ENCODE measurements around the gene OLFM1. TPM values are rescaled to one million over a fixed set of nuclear protein-coding genes. Genes with fewer than 3 reads are reported as not detected.

OLFM1 gene
- polyA plus RNA-seq, 4 donors = 1.4 to 36.5 (median 3.2) TPM; not detected in 1

DNA sequence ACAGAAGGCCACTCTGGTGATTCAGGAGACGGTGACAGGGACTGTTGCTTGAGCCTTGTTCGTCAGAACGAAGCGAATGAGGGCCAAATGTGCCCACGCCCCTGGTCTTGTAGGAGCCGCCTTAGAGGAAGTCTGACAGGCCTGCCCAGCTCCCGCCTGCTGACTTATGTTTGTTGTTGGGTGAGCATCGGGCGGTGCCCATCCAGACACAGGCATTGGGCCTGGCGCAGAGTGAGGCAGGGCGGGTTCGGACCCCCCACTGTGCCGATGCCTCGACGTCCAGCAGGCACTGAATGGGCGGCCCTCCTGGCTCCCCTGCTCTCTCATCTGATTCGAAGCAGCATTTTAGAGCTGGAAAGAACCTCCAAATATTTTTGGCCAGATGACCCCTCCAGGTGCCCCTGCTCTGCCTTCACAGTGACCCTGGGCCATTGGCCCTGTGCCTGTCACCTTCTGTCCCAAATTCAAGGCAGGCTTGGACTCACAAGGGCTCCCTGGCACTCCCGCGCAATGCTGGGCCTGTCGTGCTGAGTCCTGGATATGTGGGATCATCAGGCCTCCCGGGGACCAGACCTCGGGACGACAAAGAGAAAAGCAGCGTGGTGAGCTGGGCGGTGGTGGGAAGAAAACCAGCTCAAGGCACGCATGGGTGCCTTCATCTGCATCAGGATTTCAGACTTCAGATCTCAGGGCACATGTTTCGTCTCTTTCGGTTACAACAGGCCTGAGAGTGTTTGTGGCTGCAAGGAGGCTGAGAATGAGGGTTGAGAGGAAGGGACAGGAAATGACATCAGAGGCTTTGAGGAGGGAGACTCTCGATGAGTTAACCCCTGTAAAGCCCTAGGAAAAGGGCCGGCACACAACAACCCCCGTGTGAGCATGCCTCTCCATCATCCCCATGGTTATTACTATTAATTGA, 37.1 kb upstream of the OLFM1 start:
- DNase-seq = no peak
- peaks cover 0 to 3% (median 0%) of the 10 kb centered on the region in 3 donors for H3K27me3 ChIP-seq (ENCODE audit: control insufficient read depth in 3 of 3, insufficient read depth in 3 of 3, low read length in 3 of 3)
- no peaks in the 10 kb centered on the region for H3K9me3 ChIP-seq (ENCODE audit: control insufficient read depth in 2 of 2, insufficient read depth in 1 of 2, low read depth in 1 of 2, low read length in 1 of 2)
- no peak overlapping the region for H3K4me3 ChIP-seq (ENCODE audit: low read depth in 1 of 3, low read length in 3 of 3)
- no peak overlapping the region for H3K27ac ChIP-seq (ENCODE audit: low read depth in 1 of 3, low read length in 2 of 3)
- FAIRE-seq = no peak
- H3K4me1 ChIP-seq (ENCODE audit: control insufficient read depth in 3 of 3, insufficient read depth in 2 of 3, low read depth in 1 of 3, low read length in 2 of 3) = no peaks in the 10 kb centered on the region
- 81 to 85% (median 83%) methylated on average over 31 of the region's 31 CpGs for WGBS, 3 donors
- no peaks in the 10 kb centered on the region for H3K36me3 ChIP-seq (ENCODE audit: control insufficient read depth in 3 of 3, insufficient read depth in 2 of 3, low read depth in 1 of 3, low read length in 3 of 3)

DNA sequence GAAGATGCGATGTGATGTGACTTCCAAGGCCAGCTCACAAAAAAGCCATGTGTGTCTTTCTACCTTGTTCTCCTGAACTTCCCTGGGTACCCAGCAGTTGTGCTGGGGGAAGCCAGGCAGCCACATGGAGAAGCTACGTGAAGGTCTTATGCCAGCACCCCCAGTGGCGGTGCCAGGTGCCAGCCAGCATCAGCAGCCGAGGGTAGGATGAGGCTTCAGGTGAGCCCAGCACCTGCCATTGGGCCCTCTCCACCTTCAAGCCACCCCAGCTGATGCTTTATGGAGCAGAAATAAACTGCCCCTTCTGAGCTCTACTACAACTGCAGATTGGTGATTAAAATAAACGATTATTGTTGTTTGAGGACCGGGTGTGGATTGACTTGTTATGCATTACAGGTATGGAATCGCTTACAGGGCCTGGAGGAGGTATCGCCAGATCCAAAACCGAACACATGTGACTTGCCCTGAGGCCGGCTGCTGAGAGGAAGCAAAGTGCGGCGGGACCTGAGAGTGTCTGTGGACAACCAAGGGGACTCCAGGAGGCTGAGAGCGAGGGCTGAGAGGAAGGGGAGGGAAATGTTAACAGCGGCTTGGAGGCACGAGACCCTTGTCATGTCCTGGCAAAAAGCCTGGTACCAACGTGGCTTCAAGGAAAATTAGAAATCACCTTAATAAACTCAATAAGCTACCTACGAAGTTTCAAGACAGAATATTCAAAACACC, 36.0 kb upstream of the OLFM1 start:
- H3K4me3 ChIP-seq (ENCODE audit: low read depth in 1 of 3, low read length in 3 of 3) = no peak overlapping the region
- H3K9me3 ChIP-seq (ENCODE audit: control insufficient read depth in 2 of 2, insufficient read depth in 1 of 2, low read depth in 1 of 2, low read length in 1 of 2) = no peaks in the 10 kb centered on the region
- 80 to 89% (median 83%) methylated on average over 17 of the region's 17 CpGs for WGBS, 3 donors
- peaks cover 0 to 3% (median 0%) of the 10 kb centered on the region in 3 donors for H3K27me3 ChIP-seq (ENCODE audit: control insufficient read depth in 3 of 3, insufficient read depth in 3 of 3, low read length in 3 of 3)
- no peaks in the 10 kb centered on the region for H3K36me3 ChIP-seq (ENCODE audit: control insufficient read depth in 3 of 3, insufficient read depth in 2 of 3, low read depth in 1 of 3, low read length in 3 of 3)
- DNase-seq = no peak
- no peak overlapping the region for H3K27ac ChIP-seq (ENCODE audit: low read depth in 1 of 3, low read length in 2 of 3)
- no peaks in the 10 kb centered on the region for H3K4me1 ChIP-seq (ENCODE audit: control insufficient read depth in 3 of 3, insufficient read depth in 2 of 3, low read depth in 1 of 3, low read length in 2 of 3)
- no peak for FAIRE-seq

DNA sequence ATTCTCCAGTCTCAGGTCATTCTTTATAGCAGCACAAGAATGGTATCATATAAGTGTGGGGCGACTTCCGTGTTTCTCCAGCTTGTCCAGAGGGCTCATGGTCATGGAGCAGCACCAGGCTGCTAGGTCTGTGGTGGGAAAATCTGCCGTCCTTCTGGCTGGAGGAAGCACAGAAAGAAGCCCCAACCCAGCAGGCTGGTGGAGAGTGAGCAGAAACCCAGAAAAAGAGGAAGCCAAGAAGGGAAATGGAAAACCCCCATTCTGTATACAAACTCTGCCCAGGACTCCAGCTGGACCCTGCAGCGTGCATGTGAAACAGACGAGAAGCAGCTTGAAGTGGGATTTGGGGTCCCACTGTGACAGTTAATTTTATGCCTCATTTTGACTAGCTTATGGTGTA, 34.3 kb upstream of the OLFM1 start:
- FAIRE-seq = no peak
- no peaks in the 10 kb centered on the region for H3K36me3 ChIP-seq (ENCODE audit: control insufficient read depth in 3 of 3, insufficient read depth in 2 of 3, low read depth in 1 of 3, low read length in 3 of 3)
- 60 to 83% (median 71%) methylated on average over 5 of the region's 5 CpGs for WGBS, 3 donors
- no peaks in the 10 kb centered on the region for H3K4me1 ChIP-seq (ENCODE audit: control insufficient read depth in 3 of 3, insufficient read depth in 2 of 3, low read depth in 1 of 3, low read length in 2 of 3)
- DNase-seq = no peak
- H3K27ac ChIP-seq (ENCODE audit: low read depth in 1 of 3, low read length in 2 of 3) = no peak overlapping the region
- H3K27me3 ChIP-seq (ENCODE audit: control insufficient read depth in 3 of 3, insufficient read depth in 3 of 3, low read length in 3 of 3) = peaks cover 0 to 3% (median 0%) of the 10 kb centered on the region in 3 donors
- H3K4me3 ChIP-seq (ENCODE audit: low read depth in 1 of 3, low read length in 3 of 3) = no peak overlapping the region
- H3K9me3 ChIP-seq (ENCODE audit: control insufficient read depth in 2 of 2, insufficient read depth in 1 of 2, low read depth in 1 of 2, low read length in 1 of 2) = no peaks in the 10 kb centered on the region

DNA sequence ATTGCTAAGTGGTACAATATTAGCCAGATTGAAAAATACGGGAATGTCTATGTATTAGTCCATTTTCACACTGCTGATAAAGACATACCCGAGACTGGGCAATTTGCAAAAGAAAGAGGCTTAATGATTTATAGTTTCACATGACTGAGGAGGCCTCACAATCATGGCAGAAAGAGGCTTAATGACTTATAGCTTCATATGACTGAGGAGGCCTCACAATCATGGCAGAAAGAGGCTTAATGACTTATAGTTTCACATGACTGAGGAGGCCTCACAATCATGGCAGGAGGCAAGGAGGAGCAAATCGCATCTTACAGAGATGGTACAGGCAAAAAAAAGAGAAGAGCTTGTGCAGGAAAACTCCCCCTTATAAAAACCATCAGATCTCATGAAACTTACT, 32.3 kb upstream of the OLFM1 start:
- no peaks in the 10 kb centered on the region for H3K36me3 ChIP-seq (ENCODE audit: control insufficient read depth in 3 of 3, insufficient read depth in 2 of 3, low read depth in 1 of 3, low read length in 3 of 3)
- no peak overlapping the region for H3K27ac ChIP-seq (ENCODE audit: low read depth in 1 of 3, low read length in 2 of 3)
- DNase-seq (no peak), FAIRE-seq (no peak)
- H3K9me3 ChIP-seq (ENCODE audit: control insufficient read depth in 2 of 2, insufficient read depth in 1 of 2, low read depth in 1 of 2, low read length in 1 of 2) = no peaks in the 10 kb centered on the region
- peaks cover 0 to 3% (median 0%) of the 10 kb centered on the region in 3 donors for H3K27me3 ChIP-seq (ENCODE audit: control insufficient read depth in 3 of 3, insufficient read depth in 3 of 3, low read length in 3 of 3)
- WGBS, 3 donors = 67 to 79% (median 71%) methylated on average over 3 of the region's 3 CpGs
- no peak overlapping the region for H3K4me3 ChIP-seq (ENCODE audit: low read depth in 1 of 3, low read length in 3 of 3)
- H3K4me1 ChIP-seq (ENCODE audit: control insufficient read depth in 3 of 3, insufficient read depth in 2 of 3, low read depth in 1 of 3, low read length in 2 of 3) = no peaks in the 10 kb centered on the region

DNA sequence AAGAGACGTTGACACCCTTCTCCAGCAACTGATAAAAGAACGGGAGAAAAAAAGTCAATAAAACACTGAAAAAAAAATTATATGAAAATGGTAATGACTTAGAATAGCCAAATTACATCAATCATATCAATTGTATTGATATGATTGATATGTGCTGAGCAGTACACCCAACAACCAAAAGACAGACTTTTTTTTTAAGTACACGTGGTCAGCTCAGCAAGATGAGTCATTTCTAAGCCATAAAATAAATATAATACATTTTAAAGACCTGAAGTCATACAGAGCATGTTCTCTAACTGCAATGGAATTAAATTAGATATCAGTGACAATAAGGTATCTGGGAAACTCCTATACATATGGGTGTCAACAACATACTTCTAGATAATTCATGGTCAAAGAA, 30.9 kb upstream of the OLFM1 start:
- no peak for DNase-seq
- Histone ChIP-seq H3K36me3 (ENCODE audit: control insufficient read depth in 3 of 3, insufficient read depth in 2 of 3, low read depth in 1 of 3, low read length in 3 of 3) (no peaks in the 10 kb centered on the region), H3K4me1 (ENCODE audit: control insufficient read depth in 3 of 3, insufficient read depth in 2 of 3, low read depth in 1 of 3, low read length in 2 of 3) (no peaks in the 10 kb centered on the region), H3K4me3 (ENCODE audit: low read depth in 1 of 3, low read length in 3 of 3) (no peak overlapping the region), H3K27me3 (ENCODE audit: control insufficient read depth in 3 of 3, insufficient read depth in 3 of 3, low read length in 3 of 3) (peaks cover 0 to 3% (median 0%) of the 10 kb centered on the region in 3 donors), H3K9me3 (ENCODE audit: control insufficient read depth in 2 of 2, insufficient read depth in 1 of 2, low read depth in 1 of 2, low read length in 1 of 2) (no peaks in the 10 kb centered on the region), H3K27ac (ENCODE audit: low read depth in 1 of 3, low read length in 2 of 3) (no peak overlapping the region)
- FAIRE-seq = no peak
- WGBS, 3 donors = 20 to 50% (median 34%) methylated on average over 3 of the region's 3 CpGs

DNA sequence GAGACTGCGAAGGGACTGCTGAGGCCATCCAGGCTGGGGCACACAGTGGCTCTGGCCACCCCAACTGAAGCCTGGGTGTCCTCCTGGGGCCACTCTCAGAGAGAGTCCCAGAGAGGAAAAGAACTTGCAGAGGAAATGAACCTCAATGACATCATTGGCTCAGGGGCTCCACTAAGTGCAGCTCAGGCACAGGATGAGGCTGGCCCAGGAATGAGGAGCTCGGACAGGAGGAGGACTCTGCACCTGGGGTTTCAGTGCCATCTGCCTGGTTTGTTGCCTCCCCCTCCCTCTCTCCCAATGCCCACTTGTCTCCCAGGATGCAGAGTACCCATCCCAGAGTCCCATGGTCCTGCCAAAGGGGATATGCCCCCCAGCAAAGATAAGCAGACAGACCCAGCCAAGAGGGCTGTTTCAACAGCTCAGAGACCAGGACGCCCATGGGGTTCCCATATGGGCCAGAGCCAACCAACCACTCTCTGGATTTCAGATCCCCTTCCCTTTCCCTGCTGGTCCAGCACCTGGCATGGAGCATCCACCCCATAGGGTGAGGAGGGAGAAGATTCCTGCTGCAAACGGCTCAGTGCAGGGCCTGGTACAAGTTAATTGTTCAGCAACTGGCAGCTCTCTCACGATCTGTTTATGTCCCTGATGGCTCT, 26.9 kb upstream of the OLFM1 start:
- FAIRE-seq (no peak), DNase-seq (no peak)
- peaks cover 0 to 4% (median 0%) of the 10 kb centered on the region in 3 donors for H3K27me3 ChIP-seq (ENCODE audit: control insufficient read depth in 3 of 3, insufficient read depth in 3 of 3, low read length in 3 of 3)
- peaks cover 0 to 8% of the 10 kb centered on the region in 2 donors for H3K9me3 ChIP-seq (ENCODE audit: control insufficient read depth in 2 of 2, insufficient read depth in 1 of 2, low read depth in 1 of 2, low read length in 1 of 2)
- no peak overlapping the region for H3K27ac ChIP-seq (ENCODE audit: low read depth in 1 of 3, low read length in 2 of 3)
- WGBS, 3 donors = 42 to 48% (median 45%) methylated on average over 5 of the region's 5 CpGs
- no peaks in the 10 kb centered on the region for H3K4me1 ChIP-seq (ENCODE audit: control insufficient read depth in 3 of 3, insufficient read depth in 2 of 3, low read depth in 1 of 3, low read length in 2 of 3)
- no peaks in the 10 kb centered on the region for H3K36me3 ChIP-seq (ENCODE audit: control insufficient read depth in 3 of 3, insufficient read depth in 2 of 3, low read depth in 1 of 3, low read length in 3 of 3)
- no peak overlapping the region for H3K4me3 ChIP-seq (ENCODE audit: low read depth in 1 of 3, low read length in 3 of 3)

DNA sequence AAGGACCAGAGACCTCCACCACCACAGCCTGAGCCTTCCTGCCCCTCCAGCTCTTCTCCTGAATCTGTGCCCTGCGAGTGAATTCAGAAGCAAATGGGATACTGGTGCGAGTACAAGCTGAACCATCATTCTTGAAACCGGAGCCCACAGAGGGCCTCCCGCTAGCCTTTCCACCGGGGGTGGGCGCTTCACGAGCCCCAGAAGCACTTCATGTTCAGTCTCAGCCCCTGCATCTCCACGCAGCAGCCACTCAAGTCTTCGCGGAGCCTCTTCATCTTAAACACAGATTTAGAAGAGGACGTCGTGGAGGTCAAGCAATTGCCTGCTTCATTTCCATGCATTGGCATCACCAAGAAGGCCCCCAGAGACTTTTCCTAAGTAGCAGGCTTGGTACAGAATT, 26.0 kb upstream of the OLFM1 start:
- Histone ChIP-seq H3K4me1 (ENCODE audit: control insufficient read depth in 3 of 3, insufficient read depth in 2 of 3, low read depth in 1 of 3, low read length in 2 of 3) (no peaks in the 10 kb centered on the region), H3K4me3 (ENCODE audit: low read depth in 1 of 3, low read length in 3 of 3) (no peak overlapping the region), H3K27ac (ENCODE audit: low read depth in 1 of 3, low read length in 2 of 3) (no peak overlapping the region), H3K27me3 (ENCODE audit: control insufficient read depth in 3 of 3, insufficient read depth in 3 of 3, low read length in 3 of 3) (peaks cover 0 to 5% (median 0%) of the 10 kb centered on the region in 3 donors), H3K36me3 (ENCODE audit: control insufficient read depth in 3 of 3, insufficient read depth in 2 of 3, low read depth in 1 of 3, low read length in 3 of 3) (no peaks in the 10 kb centered on the region), H3K9me3 (ENCODE audit: control insufficient read depth in 2 of 2, insufficient read depth in 1 of 2, low read depth in 1 of 2, low read length in 1 of 2) (peaks cover 0 to 8% of the 10 kb centered on the region in 2 donors)
- FAIRE-seq (no peak), DNase-seq (no peak)
- 71 to 76% (median 76%) methylated on average over 12 of the region's 12 CpGs for WGBS, 3 donors

DNA sequence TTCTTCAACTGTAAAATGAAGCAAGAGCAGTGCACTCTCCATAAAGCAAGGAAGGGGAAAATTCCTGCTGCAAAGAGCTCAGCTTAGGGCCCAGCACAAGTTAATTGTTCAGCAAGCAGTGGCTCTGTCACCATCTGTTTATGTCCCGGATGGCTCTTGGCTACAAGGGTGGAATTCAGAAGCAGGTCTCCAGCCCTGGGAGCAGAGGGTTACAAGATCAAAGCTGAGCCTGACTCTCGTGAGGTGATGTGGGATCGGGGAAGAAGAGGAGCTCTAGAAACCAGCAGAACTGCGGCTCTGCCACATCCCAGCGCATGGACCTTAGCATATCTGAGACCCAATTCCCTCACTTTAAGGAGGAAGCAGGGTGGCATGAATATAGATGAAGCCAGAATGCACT, 25.2 kb upstream of the OLFM1 start:
- Histone ChIP-seq H3K27ac (ENCODE audit: low read depth in 1 of 3, low read length in 2 of 3) (no peak overlapping the region), H3K4me3 (ENCODE audit: low read depth in 1 of 3, low read length in 3 of 3) (no peak overlapping the region), H3K4me1 (ENCODE audit: control insufficient read depth in 3 of 3, insufficient read depth in 2 of 3, low read depth in 1 of 3, low read length in 2 of 3) (no peaks in the 10 kb centered on the region), H3K36me3 (ENCODE audit: control insufficient read depth in 3 of 3, insufficient read depth in 2 of 3, low read depth in 1 of 3, low read length in 3 of 3) (no peaks in the 10 kb centered on the region), H3K9me3 (ENCODE audit: control insufficient read depth in 2 of 2, insufficient read depth in 1 of 2, low read depth in 1 of 2, low read length in 1 of 2) (peaks cover 0 to 8% of the 10 kb centered on the region in 2 donors), H3K27me3 (ENCODE audit: control insufficient read depth in 3 of 3, insufficient read depth in 3 of 3, low read length in 3 of 3) (peaks cover 0 to 5% (median 0%) of the 10 kb centered on the region in 3 donors)
- 89 to 91% (median 90%) methylated on average over 5 of the region's 5 CpGs for WGBS, 3 donors
- DNase-seq (no peak), FAIRE-seq (no peak)
